ENCODE data around the gene MAP3K14. TPM values are rescaled to one million over a fixed set of nuclear protein-coding genes. Genes with fewer than 3 reads are reported as not detected.

The MAP3K14 gene
- total and polyA plus RNA-seq, 2 of the 4 experiments (the other 2 are of a cell fraction), result 4.1 to 21.7 TPM

DNA sequence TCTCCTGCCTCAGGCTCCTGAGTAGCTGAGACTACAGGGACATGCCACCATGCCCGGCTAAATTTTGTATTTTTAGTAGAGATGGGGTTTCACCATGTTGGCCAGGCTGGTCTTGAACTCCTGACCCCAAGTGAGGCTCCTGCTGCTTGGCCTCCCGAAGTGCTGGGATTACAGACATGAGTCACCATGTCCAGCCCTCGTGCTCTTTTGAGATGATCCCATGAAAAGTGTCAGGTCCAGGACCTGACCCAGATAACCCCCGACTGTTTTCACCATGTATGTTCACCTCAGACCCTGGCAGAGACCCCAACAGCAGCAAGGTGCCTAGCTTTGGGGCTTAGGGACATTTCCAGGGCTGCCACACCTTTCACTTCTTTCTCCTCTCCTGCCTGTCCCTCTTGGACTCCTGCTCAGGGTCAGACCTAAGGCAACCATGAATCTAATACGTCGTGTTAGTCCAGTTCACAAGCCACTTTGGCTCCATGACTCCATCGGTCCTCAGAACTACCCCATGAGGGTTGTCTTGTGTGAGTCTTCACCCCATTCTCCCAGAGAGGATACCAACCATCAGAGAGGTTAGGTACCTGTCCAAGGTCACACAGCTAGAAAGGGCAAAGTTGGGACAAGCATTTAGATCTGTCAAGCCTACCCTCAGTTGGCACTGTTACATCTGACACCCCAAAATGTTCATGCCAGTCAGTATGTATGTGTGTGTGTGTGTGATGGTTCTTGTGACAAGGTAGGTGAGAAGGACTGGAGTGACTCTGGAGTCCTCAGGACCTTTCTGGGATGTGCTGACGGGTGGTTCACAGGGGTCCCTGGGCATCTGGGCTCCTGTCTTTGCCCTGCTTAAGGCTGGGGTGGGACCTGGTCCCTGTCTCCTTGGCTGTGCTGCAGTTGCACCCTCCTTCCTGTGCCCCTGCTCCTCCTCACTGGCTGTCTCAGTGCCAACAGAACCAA is 23.1 kb upstream of the MAP3K14 start:
- H3K9me1 ChIP-seq (ENCODE audit: insufficient read depth, low read length), result peaks cover 13% of the 10 kb centered on the region
- H4K8ac ChIP-seq (ENCODE audit: low read depth in 2 of 2, low read length in 2 of 2), result no peak overlapping the region
- H3K27ac ChIP-seq (ENCODE audit: insufficient read depth, low read length), result no peak overlapping the region
- no peak overlapping the region for H2BK5ac ChIP-seq (ENCODE audit: low read depth, low read length, poor library complexity, severe bottlenecking)
- no peaks in the 10 kb centered on the region for H3K36me3 ChIP-seq (ENCODE audit: control insufficient read depth, insufficient read depth, low read length)
- H3K4me2 ChIP-seq (ENCODE audit: low read depth, low read length), result no peak overlapping the region
- H3K79me1 ChIP-seq (ENCODE audit: low read depth in 1 of 2, low read length in 2 of 2), result no peaks in the 10 kb centered on the region
- dilution Hi-C loops (cut with HindIII; ENCODE audit: low sequenced_read_pairs, unreplicated experiment) (no loop called here), in situ Hi-C loops (cut with MboI; ENCODE audit: low sequenced_read_pairs) (no loop called here), intact Hi-C loops (cut with micrococcal nuclease) (no loop called here)
- peak overlapping the region; percentile 57 for H4K91ac ChIP-seq (ENCODE audit: insufficient read depth, low read depth, low read length)
- TF ChIP-seq MAZ (IDR thresholded peaks at IDR 0.05; ENCODE audit: borderline replicate concordance, low read depth, low read length), result no peak
- TF ChIP-seq POLR2A (IDR thresholded peaks at IDR 0.05; ENCODE audit: low read depth, low read length), result no peak
- TF ChIP-seq MAFK (IDR thresholded peaks at IDR 0.05; ENCODE audit: low read depth, low read length), result no peak
- no peak for TF ChIP-seq CEBPB (IDR thresholded peaks at IDR 0.05; ENCODE audit: low read depth, low read length)
- no peak for TF ChIP-seq USF2 (IDR thresholded peaks at IDR 0.05; ENCODE audit: low read depth, low read length)
- TF ChIP-seq SMC3 (IDR thresholded peaks at IDR 0.05; ENCODE audit: low read depth, low read length), result no peak
- TF ChIP-seq MXI1 (IDR thresholded peaks at IDR 0.05; ENCODE audit: borderline replicate concordance, low read depth, low read length), result no peak
- H3K18ac ChIP-seq (ENCODE audit: low read depth, low read length), result 0 out of 2 replicates have a peak overlapping the region, but pooled peaks have one; percentile 2
- peak overlapping the region; percentile 34 for H3K4ac ChIP-seq (ENCODE audit: low read depth, low read length)
- H2BK120ac ChIP-seq (ENCODE audit: low read depth, low read length), result peak overlapping the region; percentile 27; the same call in 1 of the 2 replicates
- H2AFZ ChIP-seq (replicated peaks; ENCODE audit: low read length, poor library complexity), result peak overlapping the region; percentile 27
- no peaks in the 10 kb centered on the region for H3K27me3 ChIP-seq (ENCODE audit: control insufficient read depth, insufficient read depth, low read length)
- H3K9me3 ChIP-seq (ENCODE audit: control insufficient read depth, insufficient read depth, low read length), result no peaks in the 10 kb centered on the region
- CTCF ChIA-PET, result no interaction called here
- peak overlapping the region; percentile 47 for H2AK5ac ChIP-seq (ENCODE audit: low read depth, low read length)
- no peak overlapping the region for H3K56ac ChIP-seq (ENCODE audit: extremely low read depth, insufficient read depth, low read length)
- no peak overlapping the region for H3K4me3 ChIP-seq (ENCODE audit: insufficient read depth, low read depth, low read length)
- no peaks in the 10 kb centered on the region for H4K20me1 ChIP-seq (ENCODE audit: insufficient read depth, low read length)
- no TSS peak for BruUV-seq (replicated peaks)
- peaks cover 9% of the 10 kb centered on the region for H3K4me1 ChIP-seq (ENCODE audit: control insufficient read depth, insufficient read depth, low read length)
- peak overlapping the region; percentile 70 for H2BK20ac ChIP-seq (ENCODE audit: low read depth, low read length)
- POLR2A ChIA-PET (ENCODE audit: unreplicated experiment), result no interaction called here
- H2BK15ac ChIP-seq (ENCODE audit: low read depth, low read length), result peak overlapping the region; percentile 80
- 71% methylated on average over 3 of the region's 8 CpGs; no CpG with 5 or more reads in 1 of the 2 experiments for WGBS, 2 experiments (ENCODE audit: extremely low coverage in 2 of 2, insufficient read length in 1 of 2)
- no peak overlapping the region; the same call in 1 of the 2 replicates for H3K14ac ChIP-seq (replicated peaks; ENCODE audit: low read depth, low read length)
- ATAC-seq (ENCODE audit: low read depth) (no peak), DNase-seq (no peak)
- no peak overlapping the region for H3K23ac ChIP-seq (ENCODE audit: low read depth, low read length)
- H2AK9ac ChIP-seq (replicated peaks; ENCODE audit: low read depth, low read length, poor library complexity), result peak overlapping the region; percentile 8
- peak overlapping the region; percentile 30; the same call in 1 of the 2 replicates for H4K5ac ChIP-seq (ENCODE audit: low read depth, low read length)
- no peak overlapping the region for H3K9ac ChIP-seq (ENCODE audit: low read depth, low read length)
